NB4 (cell line): Measurements from ENCODE around the gene SERINC2.

Experiments used
- DNase-seq: peaks from one replicate; pipeline ENCODE4 v3.0.0; 2010; ENCODE audit warnings: low read depth
- H3K4me3 ChIP-seq: one replicate; pipeline ENCODE4 v1.5.1; 2011; ENCODE audit warnings: mild to moderate bottlenecking, low read depth, low read length, moderate library complexity
- CTCF ChIP-seq: IDR thresholded peaks from one replicate; pipeline ENCODE4 v1.5.1; 2012; ENCODE audit warnings: low read depth, low read length
- MAX ChIP-seq: IDR thresholded peaks from 2 replicates; pipeline ENCODE4 v1.6.1; 2011; ENCODE audit warnings: low read depth, low read length
- MYC ChIP-seq: IDR thresholded peaks from 2 replicates; pipeline ENCODE4 v1.6.1; 2011; ENCODE audit warnings: low read depth, low read length
- POLR2A ChIP-seq: IDR thresholded peaks from 2 replicates; pipeline ENCODE4 v1.6.1; 2011; ENCODE audit warnings: mild to moderate bottlenecking; ENCODE audit not compliant: insufficient read length; ENCODE audit errors: extremely low read depth

Gene SERINC2

GRCh38 chr1:31436596-31437432, 23.8 kb downstream of the SERINC2 start:
- DNase-seq: no peak
- TF ChIP-seq POLR2A: no peak
- TF ChIP-seq CTCF: no peak
- no peak for TF ChIP-seq MYC
- H3K4me3 ChIP-seq: no peak overlapping the region

GRCh38 chr1:31437433-31438037, 24.5 kb downstream of the SERINC2 start:
- no peak for TF ChIP-seq POLR2A
- no peak for TF ChIP-seq CTCF
- H3K4me3 ChIP-seq: no peak overlapping the region
- no peak for DNase-seq

GRCh38 chr1:31439276-31439675, 26.3 kb downstream of the SERINC2 start:
- TF ChIP-seq POLR2A (no peak), CTCF (no peak), MYC (no peak), MAX (no peak)
- DNase-seq: no peak
- H3K4me3 ChIP-seq: no peak overlapping the region

GRCh38 chr1:31441073-31441472, 28.1 kb downstream of the SERINC2 start:
- no peak overlapping the region for H3K4me3 ChIP-seq
- DNase-seq: no peak
- TF ChIP-seq POLR2A: no peak

GRCh38 chr1:31441558-31441957, 28.5 kb downstream of the SERINC2 start:
- H3K4me3 ChIP-seq: no peak overlapping the region
- DNase-seq: no peak

More at GRCh38 chr1:31441558-31441957, 28.5 kb downstream of the SERINC2 start:
- TF ChIP-seq MAX: no peak
- TF ChIP-seq MYC: no peak
- no peak for TF ChIP-seq CTCF
- TF ChIP-seq POLR2A: no peak
